Activated CD8-positive, alpha-beta memory T cell treated with anti-CD3 and anti-CD28 coated beads for 36 hours (primary cell): ENCODE measurements around the gene KRTAP5-2. TPM values are rescaled to one million over a fixed set of nuclear protein-coding genes. Genes with fewer than 3 reads are reported as not detected.

Experiments
- CTCF ChIA-PET: fragments of 350-600 bp; sonication (Branson Sonifier 250); formaldehyde crosslinking; loops from one replicate; lab custom pipeline; 2021; ENCODE audit warnings: antibody characterized with exemption; lab: Charles Lee
- POLR2A ChIA-PET: fragments of 350-600 bp; sonication (Branson Sonifier 250); formaldehyde crosslinking; loops from one replicate; lab custom pipeline; 2021; ENCODE audit warnings: antibody characterized with exemption; lab: Charles Lee
- total RNA-seq, 2 experiments: library from RNA; stranded (reverse); gene quantifications; one replicate each; pipeline ENCODE4 v1.2.3, GENCODE V29; 2021

Gene KRTAP5-2
- total RNA-seq, 2 experiments from 2014 or later = not detected

DNA sequence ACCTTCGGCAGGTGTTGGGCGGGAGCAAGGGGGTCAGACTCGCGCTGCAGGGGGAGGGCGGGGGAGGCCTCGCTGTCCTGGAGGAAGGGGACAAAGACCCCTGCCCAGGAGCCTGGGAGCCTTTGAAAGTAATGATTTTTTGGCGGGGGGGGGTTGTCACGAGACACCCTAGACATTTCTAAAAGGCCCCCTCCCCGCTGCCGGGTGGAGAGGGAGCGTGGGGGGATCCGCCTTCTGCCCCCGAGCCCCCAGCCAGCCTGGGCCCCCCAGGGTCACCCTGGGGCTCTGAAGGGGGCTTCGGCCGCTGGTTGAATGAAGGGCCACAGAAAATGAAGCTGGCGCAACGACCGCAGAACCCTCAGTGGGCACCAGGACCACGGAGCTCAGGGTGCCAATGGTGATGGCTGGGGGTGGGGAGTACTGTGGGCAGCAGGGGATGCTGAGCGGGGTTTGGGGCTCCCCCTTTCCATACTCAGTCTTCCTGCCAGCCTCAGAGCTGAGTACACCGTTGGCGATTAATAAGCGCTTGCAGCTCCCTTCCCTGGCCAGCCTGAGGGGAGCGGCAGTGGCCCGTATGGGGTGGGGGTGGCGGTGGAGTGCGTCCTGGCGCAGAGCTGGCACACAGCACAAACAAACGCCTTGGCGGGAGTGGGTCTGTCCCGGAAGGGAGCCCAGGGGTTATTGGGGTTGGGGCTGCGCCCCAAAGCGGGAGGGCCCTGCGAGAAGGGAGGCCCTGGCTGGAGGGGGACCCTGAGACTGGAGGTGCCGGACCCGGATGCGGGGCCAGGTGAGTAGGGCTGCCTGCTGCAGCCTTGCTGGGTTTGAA lies 24.8 kb downstream of the KRTAP5-2 start:
- POLR2A ChIA-PET = interaction anchor here (1.1 to 1.6 kb wide), 2 partner anchors 27 to 29 kb away, joined by 3 to 5 read pairs; no protein-coding TSS in a partner anchor
- CTCF ChIA-PET = interaction anchor here (0.6 to 8.3 kb wide), 11 partner anchors 8 to 371 kb away, joined by 3 to 79 read pairs (median 6); no protein-coding TSS in a partner anchor

DNA sequence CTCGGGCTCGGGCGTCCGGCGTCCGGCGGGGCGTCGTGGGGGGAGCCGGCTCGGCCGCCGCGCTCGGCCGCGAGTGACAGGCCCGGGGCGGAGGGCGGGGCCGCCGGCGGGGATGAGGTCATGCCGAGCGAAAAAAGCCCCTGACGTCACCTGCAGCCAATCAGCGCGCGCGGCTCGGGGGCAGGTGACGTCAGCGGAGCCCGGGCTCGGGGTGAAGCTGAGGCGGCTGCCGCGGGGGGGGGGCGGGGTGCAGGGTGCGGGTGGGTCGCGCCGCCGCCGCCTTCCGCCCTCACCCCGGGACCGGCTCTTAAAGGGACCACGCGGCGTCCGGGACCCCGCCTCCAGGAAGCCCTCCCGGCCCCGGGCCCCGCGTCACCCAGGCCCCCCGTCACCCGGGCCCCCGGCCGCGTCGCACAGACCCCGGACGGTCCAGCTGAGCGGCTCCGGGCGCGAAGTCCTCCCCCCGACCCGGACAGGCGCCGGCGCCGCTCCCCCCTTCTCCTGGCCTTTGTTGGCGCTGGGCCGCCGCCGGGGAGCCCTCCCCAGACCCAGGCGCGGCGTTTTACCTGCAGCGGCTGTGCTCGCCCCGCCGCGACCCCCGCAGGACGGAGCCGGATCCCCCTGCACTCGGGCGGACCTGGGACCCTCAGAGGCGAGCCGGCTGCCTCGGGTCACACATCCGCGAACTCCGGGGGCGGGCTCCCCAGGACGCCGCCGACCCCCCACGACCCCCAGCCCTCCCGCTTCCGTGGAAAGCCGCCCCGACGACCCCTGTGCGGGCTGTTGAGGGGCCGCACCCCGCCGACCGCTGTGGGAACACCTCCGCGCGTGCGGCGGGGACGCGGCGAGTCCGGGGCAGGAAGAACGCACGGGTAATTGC lies 25.7 kb downstream of the KRTAP5-2 start, which contains the start of gene DUSP8:
TSS of gene DUSP8 (minus strand) at position 75 of the 880 bp plus-strand sequence. CDS start 6,445 bp downstream, outside the sequence.
- POLR2A ChIA-PET = interaction anchor here (1.0 to 1.6 kb wide), 2 partner anchors 25 to 26 kb away, joined by 3 to 5 read pairs; no protein-coding TSS in a partner anchor
- CTCF ChIA-PET = interaction anchor here (1.1 to 8.3 kb wide), 2 partner anchors 18 to 24 kb away, joined by 3 to 79 read pairs; no protein-coding TSS in a partner anchor

DNA sequence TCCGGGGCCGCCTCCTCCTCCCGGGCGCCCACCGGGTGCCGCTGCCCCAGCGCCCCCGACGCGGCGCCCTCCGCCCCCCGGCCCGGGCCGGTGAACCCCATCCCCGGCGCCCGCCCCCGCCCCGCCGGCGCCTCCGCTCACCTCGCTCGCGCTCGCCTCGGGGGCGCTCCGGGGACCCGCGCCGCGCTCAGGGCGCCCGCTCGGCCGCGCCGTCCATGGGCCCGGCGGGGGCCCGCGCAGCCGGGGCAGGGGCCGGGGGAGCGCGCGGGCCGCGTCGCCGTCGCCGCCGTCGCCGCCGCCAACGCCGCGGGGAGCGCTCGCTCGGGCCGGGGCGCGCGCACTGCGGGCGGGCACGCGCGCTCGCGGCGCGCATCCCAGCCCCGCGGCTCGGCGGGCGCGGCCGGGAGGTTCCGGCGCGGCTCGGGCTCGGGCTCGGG lies 26.3 kb downstream of the KRTAP5-2 start:
- ChIA-PET POLR2A (interaction anchor here (1.0 kb wide), 1 partner anchor 24 kb away, joined by 3 read pairs; no protein-coding TSS in a partner anchor), CTCF (interaction anchor here (8.3 kb wide), 1 partner anchor 24 kb away, joined by 79 read pairs; no protein-coding TSS in a partner anchor)

DNA sequence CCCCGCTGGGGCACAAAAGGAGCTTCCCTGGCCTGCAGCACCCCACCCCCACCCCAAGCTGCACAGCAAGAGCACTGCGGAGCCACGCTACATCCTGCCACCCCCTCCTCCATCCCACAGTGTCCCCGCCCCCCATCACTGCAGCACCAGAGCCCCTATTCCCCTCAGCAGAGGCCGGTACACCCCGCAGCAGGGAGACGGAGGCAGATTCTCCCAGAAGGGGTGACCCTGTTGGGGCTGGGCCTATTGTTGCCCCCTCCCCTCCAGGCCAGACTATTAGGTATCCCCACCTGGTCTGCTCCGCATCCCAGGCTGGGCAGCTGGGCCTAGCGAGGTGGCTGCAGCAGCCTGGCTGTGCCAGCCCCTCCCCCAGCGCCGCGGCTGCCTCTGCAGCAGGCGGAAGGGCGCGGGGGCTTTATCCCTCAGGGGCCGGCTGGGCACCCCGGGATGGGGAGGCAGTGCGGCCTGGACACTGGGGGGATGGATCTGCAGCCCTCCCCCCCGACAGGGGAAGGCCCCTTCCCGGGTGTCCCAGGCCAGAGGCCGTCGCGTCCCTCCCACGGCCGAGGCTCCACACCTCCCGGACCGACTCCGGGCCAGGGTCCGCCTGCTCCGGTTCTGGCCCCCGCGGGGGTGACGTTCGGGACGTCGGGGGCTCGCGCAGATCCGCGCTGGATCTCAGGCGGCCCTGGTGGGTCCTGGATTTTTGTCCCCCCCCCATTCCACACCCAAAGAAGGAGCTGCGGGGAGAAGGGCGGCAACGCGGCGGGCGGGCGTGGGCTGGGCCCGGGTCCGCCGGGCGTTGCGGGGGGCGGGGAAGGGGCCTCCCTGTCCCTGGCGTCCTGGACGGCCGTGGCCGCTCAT lies 27.0 kb downstream of the KRTAP5-2 start:
- CTCF ChIA-PET = interaction anchor here (5.4 kb wide), 1 partner anchor 25 kb away, joined by 22 read pairs; no protein-coding TSS in a partner anchor

DNA sequence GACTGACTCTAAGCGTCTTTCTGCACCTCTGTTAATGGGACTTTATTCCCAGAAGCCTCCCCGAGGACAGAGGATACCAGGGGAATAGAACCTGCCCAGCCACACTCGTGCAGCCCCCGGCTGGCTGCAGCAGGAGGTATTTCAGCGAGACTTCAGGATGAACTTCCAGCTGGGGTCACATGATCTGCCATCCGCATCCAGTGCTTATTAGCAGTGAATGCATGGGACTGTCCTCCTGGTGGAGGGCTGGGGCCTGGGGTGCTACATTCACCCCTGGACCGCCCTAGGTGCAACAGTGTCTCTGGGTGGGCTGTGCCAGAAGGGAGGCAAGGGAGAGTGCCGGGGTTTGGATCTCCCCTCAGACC lies 27.6 kb downstream of the KRTAP5-2 start:
- CTCF ChIA-PET = interaction anchor here (5.4 kb wide), 1 partner anchor 24 kb away, joined by 22 read pairs; no protein-coding TSS in a partner anchor
- POLR2A ChIA-PET = no interaction called here

More for the DNA sequence above, 27.0 kb downstream of the KRTAP5-2 start:
- POLR2A ChIA-PET = no interaction called here

DNA sequence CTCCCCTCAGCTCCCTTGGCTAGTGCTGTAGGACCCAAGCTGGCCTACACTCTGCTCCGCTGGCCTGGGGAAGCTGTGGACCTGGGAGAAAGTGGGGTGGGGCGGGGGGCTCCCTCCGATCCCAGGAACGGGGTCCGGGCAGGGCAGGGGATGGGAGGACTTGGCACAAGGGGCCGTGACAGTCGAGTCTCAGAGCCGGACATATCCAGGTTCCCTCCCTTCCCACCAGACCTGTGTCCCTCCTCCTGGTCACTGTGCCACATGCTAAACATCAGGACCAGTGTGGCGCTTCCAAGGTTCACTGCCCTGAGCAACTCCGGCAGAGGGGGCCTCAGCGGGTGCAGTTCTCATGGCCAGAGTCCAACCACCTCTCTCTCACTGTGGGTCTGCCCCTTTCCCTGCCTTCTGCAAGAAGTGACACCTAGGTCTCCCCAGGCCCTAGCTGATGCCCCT lies 28.1 kb downstream of the KRTAP5-2 start:
- ChIA-PET POLR2A (no interaction called here), CTCF (interaction anchor here (5.4 kb wide), 1 partner anchor 23 kb away, joined by 22 read pairs; no protein-coding TSS in a partner anchor)

DNA sequence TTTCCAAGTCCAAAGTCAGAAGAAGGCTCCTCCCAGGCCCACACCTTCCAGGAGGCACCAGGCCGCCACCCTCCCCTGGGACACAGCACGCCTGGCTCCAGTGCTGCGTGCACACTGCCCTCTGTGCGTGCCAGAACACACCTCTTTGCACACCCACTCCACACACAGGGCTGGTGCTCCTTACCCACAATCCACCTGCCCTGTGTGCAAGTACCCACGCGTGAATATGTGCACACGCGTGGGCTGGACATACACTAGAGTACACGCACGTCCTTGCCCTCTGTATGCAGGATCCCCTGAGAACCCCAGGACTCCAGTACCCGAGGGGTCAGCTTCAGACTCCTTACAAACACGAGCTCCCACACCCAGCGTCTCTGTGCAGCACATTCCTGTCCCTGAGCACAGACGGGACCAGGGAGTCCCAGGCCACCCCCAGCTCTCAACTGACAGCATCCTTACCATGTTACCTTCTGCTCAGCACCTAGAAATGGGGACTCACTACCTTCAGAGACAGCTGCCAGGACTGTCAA lies 28.8 kb downstream of the KRTAP5-2 start:
- ChIA-PET CTCF (interaction anchor here (5.4 kb wide), 1 partner anchor 23 kb away, joined by 22 read pairs; no protein-coding TSS in a partner anchor), POLR2A (interaction anchor here (0.6 kb wide), 1 partner anchor 874 kb away, joined by 3 read pairs; the partner anchor contains the start of gene TMEM80)

DNA sequence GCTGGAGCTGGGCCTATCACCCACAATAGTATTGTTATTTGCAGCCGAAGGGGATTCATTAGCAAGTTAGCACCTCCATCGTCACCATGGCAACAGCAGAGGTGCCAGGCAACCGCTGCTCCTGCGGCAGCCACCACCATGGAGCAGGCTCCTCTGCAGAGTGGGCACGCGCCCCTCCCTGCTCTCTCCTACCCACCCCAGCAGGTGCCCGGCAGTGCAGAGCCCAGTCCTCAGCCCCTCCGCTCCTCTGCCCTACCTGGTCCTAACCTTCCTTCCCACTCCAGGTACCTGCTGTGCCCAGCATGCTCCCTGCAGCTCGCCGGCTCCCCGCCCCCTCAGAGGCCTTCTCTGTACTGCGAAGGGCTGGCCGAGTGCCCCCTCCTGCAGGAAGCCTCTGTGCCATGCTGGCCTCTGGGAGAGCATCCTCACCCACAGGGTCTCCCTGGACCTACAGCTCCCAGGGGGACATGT lies 29.6 kb downstream of the KRTAP5-2 start:
- CTCF ChIA-PET = interaction anchor here (5.4 kb wide), 1 partner anchor 22 kb away, joined by 22 read pairs; no protein-coding TSS in a partner anchor
- POLR2A ChIA-PET = interaction anchor here (0.6 kb wide), 1 partner anchor 873 kb away, joined by 3 read pairs; the partner anchor contains the start of gene TMEM80

DNA sequence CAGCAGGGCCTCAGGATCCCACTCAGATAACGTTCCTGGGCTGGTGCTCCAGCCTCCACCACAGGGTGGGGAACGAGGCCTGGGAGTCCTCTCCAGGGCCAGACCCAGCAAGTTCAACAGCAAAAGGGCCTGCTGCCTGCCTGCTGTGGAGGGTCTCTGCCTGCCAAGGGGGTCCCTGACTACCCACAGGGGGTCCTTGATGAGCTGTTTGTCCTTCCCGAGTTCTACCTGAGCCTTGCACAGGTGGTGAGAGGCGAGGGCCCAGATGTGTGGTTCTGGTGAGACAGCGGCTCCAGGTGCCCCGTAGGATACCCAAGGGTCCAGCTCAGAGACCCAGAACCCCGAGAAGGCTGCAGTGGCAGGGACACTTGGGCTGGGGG lies 30.4 kb downstream of the KRTAP5-2 start:
- CTCF ChIA-PET = interaction anchor here (5.4 kb wide), 1 partner anchor 21 kb away, joined by 22 read pairs; no protein-coding TSS in a partner anchor
- POLR2A ChIA-PET = no interaction called here

DNA sequence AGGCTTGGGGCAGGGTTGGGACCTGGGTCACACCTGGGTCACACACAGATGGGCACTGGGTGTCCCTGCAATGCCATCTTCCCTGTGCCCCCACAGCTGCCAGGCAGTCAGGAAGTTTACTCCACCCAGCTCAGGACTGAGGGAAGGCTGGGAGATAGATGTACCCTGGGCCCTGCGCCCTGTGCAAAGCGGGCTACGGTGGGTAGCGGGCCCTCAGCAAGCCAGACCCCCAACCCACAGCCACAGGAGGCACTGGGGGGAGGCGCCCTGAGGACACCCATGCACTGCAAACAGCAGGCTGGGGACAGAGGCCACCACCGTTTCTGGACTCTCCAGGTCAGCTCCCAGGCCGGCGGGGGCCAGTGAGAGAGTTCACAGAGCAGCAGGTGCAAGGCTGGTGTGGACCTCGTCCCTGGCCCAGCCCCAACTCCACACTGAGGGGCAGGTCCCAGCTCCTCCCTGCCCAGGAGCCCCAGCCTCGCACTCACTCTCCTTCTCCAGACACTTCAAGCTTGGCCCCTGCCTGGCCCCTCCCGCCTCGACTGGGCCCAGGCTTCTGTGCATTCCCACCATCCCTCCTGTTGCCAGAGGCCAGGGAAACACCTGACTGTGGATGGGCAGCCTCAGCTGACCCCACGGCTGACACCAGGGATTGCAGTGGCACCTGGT lies 30.9 kb downstream of the KRTAP5-2 start:
- POLR2A ChIA-PET = no interaction called here
- CTCF ChIA-PET = interaction anchor here (5.4 kb wide), 1 partner anchor 21 kb away, joined by 22 read pairs; no protein-coding TSS in a partner anchor

DNA sequence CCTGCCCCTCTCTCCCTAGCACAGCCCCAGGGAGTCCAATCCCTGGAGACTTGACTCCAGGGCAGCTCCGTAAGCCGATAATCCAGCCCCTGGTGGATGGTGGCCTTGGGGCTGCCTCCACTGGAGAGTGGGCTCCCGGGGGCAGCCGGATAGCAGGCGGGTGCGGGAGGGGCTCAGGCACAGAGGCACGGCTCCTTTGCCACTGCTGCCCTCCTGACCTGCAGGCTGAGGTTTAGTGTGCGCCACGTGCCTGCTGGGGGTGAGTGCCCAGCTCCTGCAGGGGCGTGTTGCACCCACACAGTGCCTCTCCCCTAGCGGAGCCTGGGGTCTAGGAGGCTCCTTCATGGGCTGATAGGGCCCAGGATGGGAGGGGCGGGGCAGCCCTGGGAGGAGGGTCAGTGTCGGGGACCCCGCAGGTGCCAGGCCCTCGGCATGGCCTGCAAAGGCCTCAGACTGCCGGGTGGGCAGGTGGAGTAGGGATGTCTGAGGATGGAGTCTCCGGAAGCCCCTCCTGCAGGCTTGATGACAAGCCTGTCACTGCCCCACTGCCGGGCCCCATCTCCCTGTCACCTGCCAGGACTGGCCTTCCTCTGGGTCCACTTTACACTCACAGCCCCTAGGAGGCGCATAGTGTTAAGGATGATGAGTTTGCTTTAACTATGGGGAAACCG lies 31.6 kb downstream of the KRTAP5-2 start:
- POLR2A ChIA-PET = no interaction called here
- CTCF ChIA-PET = interaction anchor here (2.6 to 5.4 kb wide), 2 partner anchors 8 to 20 kb away, joined by 12 to 22 read pairs; no protein-coding TSS in a partner anchor

DNA sequence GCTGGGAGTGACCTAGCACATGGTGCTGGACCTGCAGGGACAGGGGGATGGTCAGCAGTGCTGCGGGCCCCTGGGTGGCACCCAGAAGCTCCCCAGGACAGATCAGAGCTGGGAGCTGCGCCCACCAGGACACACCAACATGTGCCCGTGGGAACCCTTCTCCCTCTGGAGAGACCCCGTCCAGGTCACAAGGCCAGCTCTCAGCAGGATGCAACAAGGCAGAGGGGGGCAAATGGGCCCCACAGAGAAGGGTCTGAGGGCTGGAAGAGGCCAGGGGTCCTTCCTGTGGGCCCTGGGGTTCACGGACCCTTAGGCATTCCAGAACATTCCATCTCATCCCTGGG lies 32.2 kb downstream of the KRTAP5-2 start:
- CTCF ChIA-PET = interaction anchor here (0.5 to 5.4 kb wide), 3 partner anchors 9 to 211 kb away, joined by 3 to 22 read pairs (median 12); no protein-coding TSS in a partner anchor

DNA sequence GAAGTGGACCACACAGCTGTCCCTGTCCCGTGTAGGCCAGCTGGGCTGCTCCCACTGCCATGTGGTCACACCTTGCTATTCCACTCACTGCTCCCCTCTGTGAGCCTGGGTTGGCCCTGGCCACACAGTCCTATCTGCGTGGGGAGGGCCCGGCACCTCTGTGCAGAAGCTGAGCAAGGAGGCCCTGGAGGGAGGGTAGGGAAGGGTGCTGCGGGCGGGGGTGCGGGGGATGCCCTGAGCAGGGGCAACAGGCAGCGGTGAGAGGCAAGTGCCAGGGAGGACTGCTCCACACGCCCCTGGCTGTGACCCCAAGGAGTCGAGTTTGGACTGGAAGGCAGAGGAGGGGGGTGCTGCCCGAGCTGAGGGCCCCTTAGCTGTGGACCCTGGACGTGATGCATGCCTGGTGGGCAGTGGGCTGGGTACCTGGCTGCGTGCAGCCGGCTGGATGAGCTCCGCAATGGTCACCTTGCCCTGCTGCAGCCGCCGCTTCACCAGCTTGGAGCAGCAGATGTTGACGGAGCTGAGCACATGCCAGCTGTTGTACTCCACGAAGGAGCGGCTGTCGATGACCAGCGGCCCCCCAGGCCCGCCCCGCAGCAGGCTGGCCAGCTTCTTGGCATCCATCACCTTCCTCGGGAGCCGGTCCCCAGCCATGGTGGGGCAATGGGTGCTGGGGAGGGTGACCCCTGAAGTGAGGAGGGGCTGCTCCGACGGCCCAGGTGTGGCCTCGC lies 32.8 kb downstream of the KRTAP5-2 start:
- ChIA-PET CTCF (interaction anchor here (0.5 to 5.4 kb wide), 4 partner anchors 9 to 210 kb away, joined by 3 to 22 read pairs (median 9); no protein-coding TSS in a partner anchor), POLR2A (no interaction called here)

More for the DNA sequence above, 32.2 kb downstream of the KRTAP5-2 start:
- POLR2A ChIA-PET = no interaction called here

DNA sequence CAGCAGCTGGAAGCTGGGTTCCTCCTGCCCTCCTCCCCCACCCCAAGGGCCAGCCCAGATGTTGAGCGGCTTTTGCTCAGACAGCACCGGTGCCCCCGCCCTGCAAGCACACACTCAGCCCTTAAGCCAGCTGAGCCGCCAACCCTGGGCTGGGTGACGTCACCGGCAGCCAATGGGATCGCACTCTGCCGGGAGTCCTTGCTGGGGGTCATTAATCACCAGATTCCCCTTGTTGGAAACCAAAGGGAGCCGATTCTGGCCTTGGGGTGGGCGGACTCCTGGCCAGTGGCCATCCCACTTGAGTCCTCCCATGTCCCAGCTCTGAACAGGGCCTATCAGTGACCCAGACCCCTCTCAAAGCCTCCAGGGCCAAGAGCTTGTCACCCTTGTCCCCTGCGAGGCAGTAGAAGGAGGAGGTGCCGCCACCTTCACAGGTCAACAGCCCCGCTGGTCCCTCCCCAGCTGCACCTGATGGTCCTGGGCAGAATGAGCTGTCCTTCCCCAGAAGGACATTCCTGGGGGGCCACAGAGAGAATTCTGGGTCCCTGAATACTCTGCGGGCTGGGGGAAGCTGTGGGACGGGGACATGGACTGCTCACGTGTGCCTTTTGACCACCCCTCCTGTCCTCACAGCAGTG lies 33.4 kb downstream of the KRTAP5-2 start:
- ChIA-PET CTCF (interaction anchor here (1.4 to 2.6 kb wide), 2 partner anchors 10 to 18 kb away, joined by 6 to 12 read pairs; no protein-coding TSS in a partner anchor), POLR2A (no interaction called here)
